IMR-90 (cell line): ENCODE measurements around the gene TACC2. TPM values are rescaled to one million over a fixed set of nuclear protein-coding genes. Genes with fewer than 3 reads are reported as not detected.

Source experiments
- ATAC-seq: fragments of 200-7000 bp; cut with Tn5 transposase; 2 replicates; pipeline ENCODE4 v1.9.1; 2020; ENCODE audit warnings: low read depth, mild to moderate bottlenecking, moderate library complexity
- BruUV-seq: library from RNA; stranded (reverse); fragments of 400-500 nt; replicated peaks from 2 replicates; lab custom pipeline; 2021; lab: Mats Ljungman, UMichigan
- CTCF ChIA-PET: fragments of 300-600 bp; formaldehyde crosslinking; extraction: SDS; loops from one replicate; lab custom pipeline; 2021; ENCODE audit warnings: antibody characterized with exemption; lab: Yijun Ruan, JAX
- POLR2A ChIA-PET: fragments of 300-600 bp; sonication (Branson Sonifier 250); formaldehyde crosslinking; loops from one replicate; lab custom pipeline; 2022; ENCODE audit warnings: antibody characterized with exemption; ENCODE audit not compliant: unreplicated experiment; lab: Charles Lee
- DNase-seq: peaks from one replicate; pipeline ENCODE4 v3.0.0; 2013
- H2AFZ ChIP-seq: replicated peaks from 2 replicates; pipeline ENCODE3; 2013; ENCODE audit warnings: low read length, mild to moderate bottlenecking; ENCODE audit not compliant: poor library complexity
- H2AK5ac ChIP-seq: 2 replicates; pipeline ENCODE4 v1.6.1; 2013; ENCODE audit warnings: low read depth, low read length, inconsistent platforms
- H2AK9ac ChIP-seq: replicated peaks from 2 replicates; pipeline ENCODE3; 2013; ENCODE audit warnings: mild to moderate bottlenecking, low read depth, low read length, moderate library complexity; ENCODE audit not compliant: poor library complexity
- H2BK120ac ChIP-seq: 2 replicates; pipeline ENCODE4 v1.6.1; 2013; ENCODE audit warnings: low read depth, low read length, inconsistent platforms
- H2BK15ac ChIP-seq: 3 replicates; pipeline ENCODE4 v1.6.1; 2013; ENCODE audit warnings: low read depth, low read length, inconsistent platforms
- H2BK20ac ChIP-seq: 2 replicates; pipeline ENCODE4 v1.6.1; 2013; ENCODE audit warnings: low read depth, mild to moderate bottlenecking, inconsistent platforms, low read length, moderate library complexity
- H2BK5ac ChIP-seq: 2 replicates; pipeline ENCODE4 v1.6.1; 2013; ENCODE audit warnings: mild to moderate bottlenecking, low read depth, low read length, inconsistent platforms; ENCODE audit not compliant: poor library complexity, severe bottlenecking
- H3K14ac ChIP-seq: replicated peaks from 2 replicates; pipeline ENCODE4 v1.6.1; 2013; ENCODE audit warnings: low read depth, low read length, inconsistent platforms
- H3K18ac ChIP-seq: 2 replicates; pipeline ENCODE4 v1.6.1; 2013; ENCODE audit warnings: low read depth, low read length, control low read depth
- H3K23ac ChIP-seq: 2 replicates; pipeline ENCODE4 v1.6.1; 2013; ENCODE audit warnings: low read depth, low read length, inconsistent platforms
- H3K27ac ChIP-seq: 2 replicates; pipeline ENCODE4 v1.5.1; 2013; ENCODE audit warnings: mild to moderate bottlenecking, control low read depth, low read length; ENCODE audit not compliant: insufficient read depth
- H3K27me3 ChIP-seq: 2 replicates; pipeline ENCODE4 v1.6.1; 2013; ENCODE audit warnings: low read length; ENCODE audit not compliant: control insufficient read depth, insufficient read depth
- H3K36me3 ChIP-seq: 2 replicates; pipeline ENCODE4 v1.6.1; 2013; ENCODE audit warnings: low read length, mixed read lengths; ENCODE audit not compliant: control insufficient read depth, insufficient read depth
- H3K4ac ChIP-seq: 2 replicates; pipeline ENCODE4 v1.6.1; 2013; ENCODE audit warnings: low read depth, low read length, inconsistent platforms
- H3K4me1 ChIP-seq: 2 replicates; pipeline ENCODE4 v1.6.1; 2013; ENCODE audit warnings: low read length, mixed read lengths; ENCODE audit not compliant: control insufficient read depth, insufficient read depth
- H3K4me2 ChIP-seq: 2 replicates; pipeline ENCODE4 v1.6.1; 2013; ENCODE audit warnings: low read depth, mild to moderate bottlenecking, control low read depth, low read length, moderate library complexity
- H3K4me3 ChIP-seq: 2 replicates; pipeline ENCODE4 v1.5.1; 2013; ENCODE audit warnings: low read depth, mild to moderate bottlenecking, control low read depth, low read length, moderate library complexity; ENCODE audit not compliant: insufficient read depth
- H3K56ac ChIP-seq: 2 replicates; pipeline ENCODE4 v1.6.1; 2013; ENCODE audit warnings: low read length, inconsistent platforms; ENCODE audit not compliant: insufficient read depth; ENCODE audit errors: extremely low read depth
- H3K79me1 ChIP-seq, 2 experiments: 2 replicates each; pipeline ENCODE4 v1.6.1; 2013; ENCODE audit warnings: low read length in 2 of 2, inconsistent platforms in 1 of 2, low read depth in 1 of 2
- H3K9ac ChIP-seq: 2 replicates; pipeline ENCODE4 v1.6.1; 2013; ENCODE audit warnings: low read depth, low read length, control low read depth
- H3K9me1 ChIP-seq: 2 replicates; pipeline ENCODE4 v1.6.1; 2013; ENCODE audit warnings: low read length, inconsistent platforms; ENCODE audit not compliant: insufficient read depth
- H3K9me3 ChIP-seq: 2 replicates; pipeline ENCODE4 v1.6.1; 2013; ENCODE audit warnings: low read length; ENCODE audit not compliant: control insufficient read depth, insufficient read depth
- H4K20me1 ChIP-seq: 2 replicates; pipeline ENCODE4 v1.6.1; 2013; ENCODE audit warnings: low read length, inconsistent platforms; ENCODE audit not compliant: insufficient read depth
- H4K5ac ChIP-seq: 2 replicates; pipeline ENCODE4 v1.6.1; 2013; ENCODE audit warnings: mild to moderate bottlenecking, low read depth, low read length, control low read depth
- H4K8ac ChIP-seq, 2 experiments: 2 replicates each; pipeline ENCODE4 v1.6.1; 2013; ENCODE audit warnings: low read depth in 2 of 2, low read length in 2 of 2, control low read depth in 1 of 2, inconsistent platforms in 1 of 2
- H4K91ac ChIP-seq: 2 replicates; pipeline ENCODE4 v1.6.1; 2013; ENCODE audit warnings: low read depth, low read length, inconsistent platforms; ENCODE audit not compliant: insufficient read depth
- BHLHE40 ChIP-seq: fragments of 150-350 bp; IDR thresholded peaks from 2 replicates; pipeline ENCODE4 v1.6.1; 2016; ENCODE audit warnings: mild to moderate bottlenecking, low read depth, low read length
- CHD1 ChIP-seq: IDR thresholded peaks from 2 replicates; pipeline ENCODE4 v1.6.1; 2012; ENCODE audit warnings: low read depth, low read length, improper control_type of control experiment
- FOS ChIP-seq: fragments of 150-350 bp; IDR thresholded peaks from 2 replicates; pipeline ENCODE4 v1.6.1; 2016; ENCODE audit warnings: low read depth, low read length
- MAFK ChIP-seq: IDR thresholded peaks from 2 replicates; pipeline ENCODE4 v1.6.1; 2012; ENCODE audit warnings: low read depth, low read length, improper control_type of control experiment
- MXI1 ChIP-seq: IDR thresholded peaks from 2 replicates; pipeline ENCODE4 v1.6.1; 2012; ENCODE audit warnings: low read depth, mild to moderate bottlenecking, low read length, moderate library complexity, borderline replicate concordance
- POLR2A ChIP-seq: IDR thresholded peaks from 2 replicates; pipeline ENCODE4 v1.6.1; 2012; ENCODE audit warnings: mild to moderate bottlenecking, low read depth, low read length
- RCOR1 ChIP-seq: IDR thresholded peaks from 2 replicates; pipeline ENCODE4 v1.6.1; 2012; ENCODE audit warnings: mild to moderate bottlenecking, low read length, improper control_type of control experiment; ENCODE audit not compliant: insufficient replicate concordance
- RFX5 ChIP-seq: IDR thresholded peaks from 2 replicates; pipeline ENCODE4 v1.8.0; 2012; ENCODE audit warnings: low read depth, mild to moderate bottlenecking, low read length, moderate library complexity
- WGBS, 2 experiments: methylation state at CpG; one replicate each; pipeline versions ENCODE4 v1.1.5 to v1.1.7; 2013; ENCODE audit warnings: missing lambda C conversion rate in 2 of 2; ENCODE audit not compliant: insufficient read length in 1 of 2; ENCODE audit errors: extremely low coverage in 2 of 2; 5-methylcytosine and 5-hydroxymethylcytosine counted together
- dilution Hi-C: fragments of 300-500 bp; cut with HindIII; formaldehyde crosslinking; loops from one replicate; pipeline ENCODE4 v1.14.3; 2018; ENCODE audit warnings: low sequenced_read_pairs; ENCODE audit not compliant: unreplicated experiment
- in situ Hi-C: fragments of 300-500 bp; cut with MboI; formaldehyde crosslinking; loops from 3 replicates; pipeline ENCODE4 v1.14.3; 2019; ENCODE audit warnings: low sequenced_read_pairs, inconsistent platforms, mixed read lengths
- intact Hi-C: fragments of 100-400 bp; cut with micrococcal nuclease; formaldehyde crosslinking; loops from 2 replicates; pipeline ENCODE4 v1.10.0; 2022
- polyA plus RNA-seq, 3 experiments: library from polyadenylated mRNA; depleted of rRNA; stranded (reverse); fragments of >200 nt; gene quantifications; 2 replicates each; pipeline ENCODE4 v1.2.3, GENCODE V29; 2012; ENCODE audit warnings: low replicate concordance in 1 of 3
- total RNA-seq: library from RNA; depleted of rRNA; stranded (reverse); fragments of >200 nt; gene quantifications from 2 replicates; pipeline ENCODE4 v1.2.3, GENCODE V29; 2012

Gene TACC2
- total and polyA plus RNA-seq, 2 of the 4 experiments (the other 2 are of a cell fraction), result 2.9 to 15.4 TPM

DNA sequence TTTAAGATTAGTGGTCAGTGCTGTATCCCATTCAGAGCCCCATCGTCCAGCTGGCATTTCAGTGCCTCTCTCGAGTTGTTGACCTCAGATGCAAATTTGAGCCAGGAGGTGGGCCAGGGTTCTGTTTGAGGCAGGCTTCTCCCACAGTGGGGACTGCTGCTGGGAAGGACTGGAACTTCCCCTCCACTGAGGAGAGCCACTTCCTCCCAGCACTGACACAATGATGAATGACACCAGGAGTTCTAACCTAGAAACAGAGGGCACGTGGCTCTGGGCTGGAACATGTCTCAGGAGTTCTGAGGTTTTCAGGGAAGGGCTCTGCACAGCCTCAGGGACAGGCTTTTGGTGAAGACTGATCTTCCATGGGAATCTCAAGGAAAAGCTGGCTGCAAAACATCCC lies 263.8 kb downstream of the TACC2 start:
- no peak overlapping the region for H2AK5ac ChIP-seq
- 86% methylated on average over 1 of the region's 3 CpGs; no CpG with 5 or more reads in 1 of the 2 experiments for WGBS, 2 experiments
- no peaks in the 10 kb centered on the region for H3K9me3 ChIP-seq
- ChIA-PET CTCF (no interaction called here), POLR2A (no interaction called here)
- intact Hi-C loops, result no loop called here
- H3K79me1 ChIP-seq, result no peaks in the 10 kb centered on the region
- H4K5ac ChIP-seq, result no peak overlapping the region
- H3K56ac ChIP-seq, result no peak overlapping the region
- H3K23ac ChIP-seq, result no peak overlapping the region
- TF ChIP-seq RCOR1 (no peak), FOS (no peak), RFX5 (no peak), MXI1 (no peak), MAFK (no peak), POLR2A (no peak), BHLHE40 (no peak), CHD1 (no peak)
- H2BK20ac ChIP-seq, result no peak overlapping the region
- no TSS peak for BruUV-seq
- no peak overlapping the region for H4K91ac ChIP-seq
- no peak overlapping the region for H3K4me2 ChIP-seq
- H2BK5ac ChIP-seq, result no peak overlapping the region
- dilution Hi-C loops, result no loop called here
- H3K4me3 ChIP-seq, result no peak overlapping the region
- no peaks in the 10 kb centered on the region for H4K20me1 ChIP-seq
- DNase-seq (no peak), ATAC-seq (no peak)
- H2BK120ac ChIP-seq, result no peak overlapping the region
- H4K8ac ChIP-seq, result no peak overlapping the region
- H3K14ac ChIP-seq, result no peak overlapping the region
- no peak overlapping the region for H3K27ac ChIP-seq
- no peak overlapping the region for H3K4ac ChIP-seq
- H3K36me3 ChIP-seq, result no peaks in the 10 kb centered on the region; the same call in 1 of the 2 replicates
- H2AK9ac ChIP-seq, result no peak overlapping the region
- no peak overlapping the region for H2AFZ ChIP-seq
- H3K9ac ChIP-seq, result no peak overlapping the region
- in situ Hi-C loops, result no loop called here
- H2BK15ac ChIP-seq, result no peak overlapping the region
- H3K27me3 ChIP-seq, result no peaks in the 10 kb centered on the region
- no peaks in the 10 kb centered on the region for H3K4me1 ChIP-seq
- peaks cover 7% of the 10 kb centered on the region; the same call in 1 of the 2 replicates for H3K9me1 ChIP-seq
- no peak overlapping the region for H3K18ac ChIP-seq
